ENCODE data around the gene IQCC.

The IQCC gene

DNA sequence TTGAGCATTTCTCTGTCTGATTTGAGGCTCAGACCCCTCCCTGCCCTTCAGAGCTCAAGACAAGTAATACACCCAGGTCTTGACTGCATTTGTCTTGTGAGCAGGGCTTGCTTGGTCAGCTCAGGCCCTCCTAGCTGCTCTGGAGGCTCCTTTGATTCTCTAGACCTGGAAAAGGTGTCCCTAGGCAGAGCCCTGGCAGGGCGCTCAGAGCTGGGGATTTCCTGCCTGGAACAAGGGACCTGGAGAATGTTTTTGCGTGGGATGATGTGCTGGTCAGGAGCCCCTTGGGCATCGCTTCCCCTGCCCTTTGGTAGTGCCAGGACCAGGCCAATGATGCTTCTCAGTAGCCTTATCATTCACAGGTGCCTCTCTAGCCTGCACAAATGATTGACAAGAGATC, 9.9 kb upstream of the IQCC start:
- DNase-seq (ENCODE audit: insufficient read length, low spot score) (no peak), FAIRE-seq (no peak)

- no peak for FAIRE-seq
- no peak for DNase-seq (ENCODE audit: insufficient read length, low spot score)
Measured at GRCh38 chr1:32195972-32196823, 9.3 kb upstream of the IQCC start.

DNA sequence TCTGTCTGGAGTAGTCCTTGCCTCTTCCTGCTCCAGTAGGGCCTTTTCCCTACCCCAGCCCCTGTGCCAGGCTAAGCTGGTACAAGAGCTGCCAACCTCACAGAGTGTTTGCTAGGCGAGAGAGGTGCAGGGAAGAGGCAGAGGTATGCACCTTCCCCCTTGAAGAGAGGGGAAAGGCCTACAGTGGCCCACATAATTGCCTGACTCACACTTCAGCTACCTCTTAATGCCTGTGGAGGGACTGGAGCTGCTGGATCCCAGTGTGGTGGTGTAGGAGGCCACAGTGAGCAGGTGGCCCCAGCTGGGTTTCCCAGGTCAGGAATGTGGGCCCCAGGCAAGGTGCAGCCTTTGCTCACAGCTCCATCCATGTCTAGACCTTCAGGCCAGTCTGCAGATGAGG, 8.4 kb upstream of the IQCC start:
- DNase-seq (ENCODE audit: insufficient read length, low spot score): no peak
- no peak for FAIRE-seq

GRCh38 chr1:32197837-32198236, 7.6 kb upstream of the IQCC start:
- no peak for DNase-seq (ENCODE audit: insufficient read length, low spot score)
- no peak for FAIRE-seq

GRCh38 chr1:32198237-32199042, 7.0 kb upstream of the IQCC start:
- FAIRE-seq: no peak
- no peak for DNase-seq (ENCODE audit: insufficient read length, low spot score)

- FAIRE-seq (no peak), DNase-seq (ENCODE audit: insufficient read length, low spot score) (no peak)
Measured at GRCh38 chr1:32199043-32199716, 6.3 kb upstream of the IQCC start.

DNA sequence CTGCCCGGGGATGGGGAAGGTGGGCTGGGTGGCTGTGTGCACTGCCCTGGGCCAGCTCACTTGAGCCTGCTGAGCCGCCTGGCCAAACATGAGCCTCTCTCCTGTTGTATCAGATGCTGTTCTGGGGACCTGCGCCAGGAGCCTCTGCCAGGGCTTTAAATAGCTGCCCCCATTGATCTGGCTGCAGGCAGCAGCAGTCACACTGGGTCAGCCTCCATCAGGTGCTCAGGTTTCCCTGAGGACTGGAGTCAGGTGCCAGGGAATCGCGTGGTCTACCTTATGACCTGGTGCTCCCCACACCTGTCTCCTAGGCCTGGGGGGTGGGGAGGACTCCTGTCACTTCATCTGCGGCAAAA, 5.8 kb upstream of the IQCC start:
- no peak for FAIRE-seq
- DNase-seq (ENCODE audit: insufficient read length, low spot score): no peak

- FAIRE-seq: peak; percentile 23
- peak; percentile 71 for DNase-seq (ENCODE audit: insufficient read length, low spot score)
Measured at GRCh38 chr1:32200226-32201010, 5.1 kb upstream of the IQCC start, which contains the start of gene CCDC28B. CCDC28B (plus strand) TSS chr1:32200595; CDS start chr1:32201936, 1,341 bp downstream.

- DNase-seq (ENCODE audit: insufficient read length, low spot score): peak; percentile 46
- FAIRE-seq: no peak
Measured at GRCh38 chr1:32201011-32201855, 4.2 kb upstream of the IQCC start.

DNA sequence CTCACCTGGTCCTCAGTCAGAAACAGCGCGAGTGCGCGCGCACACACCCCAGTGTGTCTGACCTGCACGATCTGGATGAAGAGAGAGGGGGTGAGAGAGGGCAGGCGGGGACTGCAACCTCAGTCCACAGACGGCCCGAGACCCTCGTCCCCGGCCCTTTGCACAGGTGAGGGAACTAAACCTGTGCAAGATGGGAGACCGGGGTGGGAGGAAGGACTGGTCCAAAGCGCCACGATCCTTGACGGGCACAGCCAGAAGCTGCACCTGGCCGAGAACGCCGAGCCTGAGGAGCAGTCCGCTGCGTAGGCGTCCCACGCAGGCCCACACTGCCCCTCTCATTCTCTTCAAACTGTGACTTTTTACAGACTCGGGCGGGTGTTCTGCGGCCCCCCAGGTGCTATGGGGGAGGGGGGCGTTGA, 519 bp upstream of the IQCC start:
- no peak for FAIRE-seq
- no peak for DNase-seq (ENCODE audit: insufficient read length, low spot score)

DNA sequence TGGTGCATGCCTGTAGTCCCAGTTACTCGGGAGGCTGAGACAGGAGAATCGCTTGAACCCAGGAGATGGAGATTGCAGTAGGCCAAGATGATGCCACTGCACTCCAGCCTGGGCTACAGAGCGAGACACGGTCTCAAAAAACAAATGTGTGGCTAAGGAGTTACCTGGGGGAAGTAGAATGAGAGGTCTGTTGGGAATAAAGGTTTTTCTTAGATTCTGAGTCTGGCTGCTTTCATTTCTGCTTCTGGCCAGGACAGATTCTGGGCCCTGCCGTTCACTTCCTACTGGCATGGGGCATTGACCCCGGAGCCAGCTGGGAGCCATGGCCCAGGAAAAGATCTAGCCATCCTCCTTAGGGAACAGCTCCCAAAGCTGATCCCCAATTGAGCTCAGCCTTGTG, 3.0 kb downstream of the IQCC start:
- FAIRE-seq (no peak), DNase-seq (ENCODE audit: insufficient read length, low spot score) (no peak)

DNA sequence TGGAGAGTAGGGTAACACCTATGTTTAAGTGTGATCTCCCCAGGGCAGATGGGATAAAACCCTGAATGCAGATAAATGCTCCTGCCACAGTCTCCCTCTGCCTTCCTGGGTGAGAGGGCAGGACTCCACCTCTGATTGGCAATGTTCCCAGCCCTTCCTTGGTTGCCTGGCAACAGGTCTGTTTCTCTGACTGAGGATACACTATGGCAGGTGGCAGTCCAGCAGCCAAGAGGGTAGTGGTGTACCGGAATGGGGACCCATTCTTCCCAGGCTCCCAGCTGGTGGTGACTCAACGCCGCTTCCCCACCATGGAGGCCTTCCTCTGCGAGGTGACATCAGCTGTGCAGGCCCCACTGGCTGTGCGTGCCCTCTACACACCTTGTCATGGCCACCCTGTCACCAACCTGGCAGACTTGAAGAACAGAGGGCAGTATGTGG, 3.4 kb downstream of the IQCC start, which contains the start of gene DCDC2B:
DCDC2B (plus strand) TSS at position 199 of the 438 bp plus-strand sequence; CDS start at position 204, 5 bp downstream.
- DNase-seq (ENCODE audit: insufficient read length, low spot score) (no peak), FAIRE-seq (no peak)

DNA sequence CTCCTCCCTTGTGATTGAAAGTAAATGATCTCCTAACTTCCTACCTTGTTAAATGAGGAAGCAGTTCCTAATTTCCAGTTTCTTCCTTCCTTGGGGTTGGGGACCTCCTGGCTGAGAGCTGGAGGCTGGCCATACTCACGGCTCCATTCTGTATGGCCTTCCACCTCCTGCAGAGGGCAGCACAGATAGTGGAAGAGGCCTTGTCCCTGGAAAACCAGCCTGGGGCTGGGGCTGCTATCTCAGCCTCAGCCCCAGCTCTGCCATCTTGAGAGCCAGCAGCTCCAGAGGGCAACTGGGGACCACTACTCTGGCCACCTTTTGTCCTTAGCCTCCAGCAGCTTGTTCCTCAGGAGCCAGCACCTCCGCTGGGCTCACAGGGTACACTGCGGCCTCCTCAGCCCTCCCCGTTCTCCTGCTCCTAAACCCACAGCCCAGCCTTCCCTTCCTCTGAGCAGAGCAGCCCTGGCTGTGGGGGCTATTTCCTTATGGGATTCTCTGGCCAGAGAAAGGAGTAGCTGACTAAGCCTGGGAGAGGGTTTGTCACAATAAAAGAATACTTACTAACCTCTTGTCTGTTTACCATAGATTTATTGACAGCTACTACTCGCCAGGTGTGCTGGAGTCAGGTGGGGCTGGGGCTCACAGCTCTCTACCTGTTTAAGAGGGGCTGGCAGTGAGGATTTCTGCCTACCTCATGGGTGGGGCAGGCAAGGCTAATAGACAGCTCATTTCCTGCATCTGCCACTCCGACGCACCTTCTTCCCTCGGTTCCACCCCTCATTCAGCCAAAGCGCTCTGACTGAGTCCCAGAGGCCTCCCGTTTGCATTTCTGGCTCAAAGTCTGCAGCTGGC, 10.4 kb downstream of the IQCC start:
- FAIRE-seq (no peak), DNase-seq (ENCODE audit: insufficient read length, low spot score) (peak; percentile 63)

GRCh38 chr1:32216566-32216965, 11.1 kb downstream of the IQCC start:
- DNase-seq (ENCODE audit: insufficient read length, low spot score) (no peak), FAIRE-seq (no peak)

DNA sequence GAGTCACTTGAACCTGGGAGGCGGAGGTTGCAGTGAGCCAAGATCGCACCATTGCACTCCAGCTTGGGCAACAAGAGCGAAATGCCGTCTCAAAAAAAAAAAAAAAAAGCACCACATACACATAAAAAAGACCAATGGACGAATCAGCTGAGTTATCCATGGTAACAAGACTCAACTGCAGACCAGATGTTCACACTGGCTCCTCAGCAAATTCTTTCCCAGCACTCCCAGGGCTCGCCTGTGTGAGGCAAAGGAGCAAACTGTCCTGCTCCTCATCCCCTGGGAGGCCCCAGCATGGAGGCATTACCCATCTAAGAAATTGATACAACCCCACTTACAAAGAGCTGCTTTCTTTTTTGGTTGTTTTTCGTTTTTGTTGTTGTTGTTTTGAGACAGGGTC, 13.6 kb downstream of the IQCC start:
- DNase-seq (ENCODE audit: insufficient read length, low spot score) (no peak), FAIRE-seq (no peak)

DNA sequence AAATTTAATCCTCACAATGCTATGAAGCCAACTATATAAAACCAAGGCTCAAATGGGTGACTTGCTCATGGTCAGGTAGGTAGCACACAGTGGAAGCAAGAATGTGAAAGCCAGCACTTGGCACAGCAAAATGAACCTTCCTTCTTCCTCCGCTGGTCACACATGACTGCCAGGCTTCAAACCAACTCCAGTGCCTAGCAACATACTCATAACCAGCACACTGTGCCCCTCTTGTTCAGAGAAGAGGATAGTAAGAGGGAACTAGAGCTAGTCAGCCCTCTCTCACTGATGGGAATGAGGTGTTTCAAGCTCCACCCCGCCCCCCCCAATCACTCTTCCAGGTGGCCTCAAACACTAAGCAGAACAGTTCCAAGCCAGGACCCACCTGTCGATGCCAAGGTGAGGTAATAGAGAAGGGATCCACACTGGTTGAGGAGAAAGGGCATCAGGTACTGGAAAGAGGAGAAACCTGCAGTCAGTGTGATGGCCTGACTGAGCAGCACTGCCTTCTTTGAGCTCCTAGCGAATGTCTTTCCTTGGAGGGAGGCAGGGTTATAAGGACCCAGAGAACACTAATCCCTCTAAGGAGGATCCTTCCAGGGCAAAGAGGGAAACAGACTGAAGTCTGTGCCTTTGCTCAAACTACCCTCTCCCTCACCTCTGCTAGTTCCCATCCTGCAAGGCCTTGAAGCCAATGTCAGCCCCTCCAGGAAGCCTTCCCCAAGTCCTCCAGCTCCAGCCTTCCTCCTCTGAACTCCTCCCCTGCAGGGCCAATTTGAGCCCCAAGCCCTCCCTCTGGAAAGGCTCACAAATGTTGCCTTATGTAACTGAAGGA, 15.5 kb downstream of the IQCC start:
- FAIRE-seq: no peak
- no peak for DNase-seq (ENCODE audit: insufficient read length, low spot score)

GRCh38 chr1:32221581-32221979, 16.1 kb downstream of the IQCC start:
- DNase-seq (ENCODE audit: insufficient read length, low spot score) (no peak), FAIRE-seq (no peak)
